Liver (tissue), 3 donors: ENCODE measurements around the gene SOX13.

Experiments
- ATF3 ChIP-seq: IDR thresholded peaks from 2 replicates; pipeline ENCODE4 v1.6.1; 2016; ENCODE audit warnings: antibody characterized with exemption
- CTCF ChIP-seq: fragments of 150-350 bp; IDR thresholded peaks from 2 replicates; pipeline ENCODE4 v1.5.1; 2017; ENCODE audit warnings: improper control_type of control experiment, low read depth, low read length; ENCODE audit not compliant: missing input control
- EGR1 ChIP-seq, 2 donors: IDR thresholded peaks; 2 replicates each; pipeline ENCODE4 v1.6.1; 2016 to 2018; ENCODE audit warnings: antibody characterized with exemption in 2 of 2, low read depth in 2 of 2
- FOXA1 ChIP-seq: IDR thresholded peaks from 2 replicates; pipeline ENCODE4 v1.6.1; 2016; ENCODE audit warnings: antibody characterized with exemption
- GABPA ChIP-seq, 2 donors: IDR thresholded peaks in 1 of 2; conservative IDR thresholded peaks in 1 of 2; 2 replicates each; pipeline ENCODE4 v1.6.1; 2016; ENCODE audit warnings: antibody characterized with exemption in 2 of 2, mild to moderate bottlenecking in 1 of 2, moderate library complexity in 1 of 2
- JUND ChIP-seq, 2 donors: IDR thresholded peaks; 2 replicates each; pipeline ENCODE4 v1.6.1; 2016; ENCODE audit warnings: antibody characterized with exemption in 2 of 2
- MAX ChIP-seq: IDR thresholded peaks from 2 replicates; pipeline ENCODE4 v1.6.1; 2016; ENCODE audit warnings: antibody characterized with exemption
- NR2F2 ChIP-seq: IDR thresholded peaks from 2 replicates; pipeline ENCODE4 v1.6.1; 2016; ENCODE audit warnings: antibody characterized with exemption
- RAD21 ChIP-seq, 2 donors: IDR thresholded peaks; 2 replicates each; pipeline ENCODE4 v1.6.1; 2016; ENCODE audit warnings: antibody characterized with exemption in 2 of 2, mild to moderate bottlenecking in 2 of 2
- REST ChIP-seq: IDR thresholded peaks from 2 replicates; pipeline ENCODE4 v1.6.1; 2016; ENCODE audit warnings: antibody characterized with exemption, mild to moderate bottlenecking
- RXRA ChIP-seq, 2 donors: IDR thresholded peaks; 2 replicates each; pipeline ENCODE4 v1.6.1; 2017 to 2018; ENCODE audit warnings: antibody characterized with exemption in 2 of 2, mild to moderate bottlenecking in 1 of 2
- TAF1 ChIP-seq: conservative IDR thresholded peaks from 2 replicates; pipeline ENCODE4 v1.6.1; 2016; ENCODE audit warnings: antibody characterized with exemption, mild to moderate bottlenecking
- YY1 ChIP-seq: IDR thresholded peaks from 2 replicates; pipeline ENCODE4 v1.6.1; 2016; ENCODE audit warnings: antibody characterized with exemption, mild to moderate bottlenecking
- ZBTB33 ChIP-seq: IDR thresholded peaks from 2 replicates; pipeline ENCODE4 v1.6.1; 2016; ENCODE audit warnings: antibody characterized with exemption
- donor health status: healthy.
- donor health status: healthy.

GRCh38 chr1:204141131-204141530, 68.2 kb downstream of the SOX13 start:
- TF ChIP-seq YY1 (no peak), CTCF (no peak), ATF3 (no peak), REST (no peak), TAF1 (no peak), JUND (IDR thresholded peaks at IDR 0.05) (no peak), GABPA (IDR thresholded peaks at IDR 0.05 in 1 of 2, conservative IDR thresholded peaks at IDR 0.05 in 1 of 2) (no peak), RAD21 (IDR thresholded peaks at IDR 0.05) (no peak), MAX (no peak), RXRA (IDR thresholded peaks at IDR 0.05) (no peak), FOXA1 (no peak), EGR1 (IDR thresholded peaks at IDR 0.05; ENCODE audit: low read depth in 2 of 2) (no peak), NR2F2 (no peak), ZBTB33 (no peak)
